ENCODE results near the gene SCN1B. TPM values are rescaled to one million over a fixed set of nuclear protein-coding genes. Genes with fewer than 3 reads are reported as not detected.
"Not testable (repeated sequence)": the region's sequence is repeated elsewhere in the genome, so short reads cannot be mapped to it uniquely, and the experiment has no call there.

Gene SCN1B
- total RNA-seq, 1 donor from 2014 or later: 1.3 TPM

- DNase-seq (ENCODE audit: low read depth): no peak
- no peak for TF ChIP-seq CTCF (conservative IDR thresholded peaks at IDR 0.05; ENCODE audit: low read depth, low read length)
- no peak overlapping the region for H3K4me3 ChIP-seq (ENCODE audit: low read depth, low read length)
Measured at GRCh38 chr19:34989298-34989697, 41.0 kb upstream of the SCN1B start.

- no peak for TF ChIP-seq CTCF (conservative IDR thresholded peaks at IDR 0.05; ENCODE audit: low read depth, low read length)
- no peak for DNase-seq (ENCODE audit: low read depth)
- H3K4me3 ChIP-seq (ENCODE audit: low read depth, low read length): no peak overlapping the region
Measured at GRCh38 chr19:34990578-34991192, 39.6 kb upstream of the SCN1B start.

GRCh38 chr19:34991542-34992333 lies 38.5 kb upstream of the SCN1B start:
- DNase-seq (ENCODE audit: low read depth): no peak
- TF ChIP-seq CTCF (conservative IDR thresholded peaks at IDR 0.05; ENCODE audit: low read depth, low read length): no peak

GRCh38 chr19:34992582-34992981 lies 37.7 kb upstream of the SCN1B start:
- not testable (repeated sequence) for DNase-seq (ENCODE audit: low read depth); H3K4me3 ChIP-seq (ENCODE audit: low read depth, low read length)

More at GRCh38 chr19:34991542-34992333, 38.5 kb upstream of the SCN1B start:
- H3K4me3 ChIP-seq (ENCODE audit: low read depth, low read length): no peak overlapping the region

GRCh38 chr19:34994286-34994642 lies 36.0 kb upstream of the SCN1B start:
- no peak for DNase-seq (ENCODE audit: low read depth)
- no peak for TF ChIP-seq CTCF (conservative IDR thresholded peaks at IDR 0.05; ENCODE audit: low read depth, low read length)

GRCh38 chr19:34994643-34995541 lies 35.4 kb upstream of the SCN1B start:
- H3K4me3 ChIP-seq (ENCODE audit: low read depth, low read length): no peak overlapping the region
- TF ChIP-seq CTCF (conservative IDR thresholded peaks at IDR 0.05; ENCODE audit: low read depth, low read length): no peak
- DNase-seq (ENCODE audit: low read depth): no peak

More at GRCh38 chr19:34994286-34994642, 36.0 kb upstream of the SCN1B start:
- H3K4me3 ChIP-seq (ENCODE audit: low read depth, low read length): no peak overlapping the region

GRCh38 chr19:34995551-34995950 lies 34.7 kb upstream of the SCN1B start:
- no peak for DNase-seq (ENCODE audit: low read depth)
- H3K4me3 ChIP-seq (ENCODE audit: low read depth, low read length): no peak overlapping the region
- TF ChIP-seq CTCF (conservative IDR thresholded peaks at IDR 0.05; ENCODE audit: low read depth, low read length): no peak

Measured in epithelial cell of proximal tubule (primary cell).